OCI-LY1 (cell line): ENCODE data around the gene RBL1.
"Not testable (repeated sequence)": the region's sequence is repeated elsewhere in the genome, so short reads cannot be mapped to it uniquely, and the experiment has no call there.

Source experiments
- CTCF ChIP-seq: fragments of 200-600 bp; sonication (generic), shearing (Covaris generic); IDR thresholded peaks from 2 replicates; pipeline ENCODE4 v1.5.1; 2017; ENCODE audit warnings: mild to moderate bottlenecking, antibody characterized with exemption, low read length, moderate library complexity, mixed read lengths
- EZH2 ChIP-seq: fragments of 200-600 bp; sonication (generic), shearing (Covaris generic); IDR thresholded peaks from 2 replicates; pipeline ENCODE4 v1.8.0; 2017; ENCODE audit warnings: borderline replicate concordance, mixed run types, mild to moderate bottlenecking, antibody characterized with exemption, low read length, moderate library complexity, mixed read lengths

- not testable (repeated sequence) for TF ChIP-seq CTCF, EZH2
Measured at GRCh38 chr20:37012631-37013030, 83.2 kb downstream of the RBL1 start.
